GM19043 (cell line): Measurements from ENCODE around the gene ARSG.
A peak's percentile ranks its signal among the peaks of the same experiment; 100 is the strongest.
"Not testable (repeated sequence)": the region's sequence is repeated elsewhere in the genome, so short reads cannot be mapped to it uniquely, and the experiment has no call there.

Experiments used
- ATAC-seq: cut with Tn5 transposase; IDR thresholded peaks from one replicate; pipeline ENCODE4 v1.9.1; 2021; ENCODE audit warnings: low read depth; ENCODE audit not compliant: unreplicated experiment

ARSG gene

DNA sequence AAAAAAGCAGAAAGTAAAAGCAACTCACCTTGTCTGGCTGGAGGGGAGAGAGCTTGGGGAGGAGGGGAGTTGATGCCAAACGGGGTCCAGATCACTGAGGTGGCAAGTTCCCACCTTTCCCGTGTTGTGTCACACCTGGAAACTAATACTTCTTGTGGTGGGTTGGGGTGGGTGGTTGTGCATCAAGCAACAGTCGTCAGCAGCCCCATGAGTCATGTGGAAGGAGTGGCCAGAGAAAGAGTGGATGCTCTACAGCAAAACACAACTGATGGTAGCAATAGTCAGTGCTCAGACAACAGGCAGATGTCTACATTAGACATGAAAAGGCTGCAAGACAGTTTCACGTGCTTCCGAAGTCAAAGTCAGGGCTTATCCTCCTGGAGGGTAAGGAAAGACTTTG is 35.4 kb downstream of the ARSG start:
- ATAC-seq, result no peak

DNA sequence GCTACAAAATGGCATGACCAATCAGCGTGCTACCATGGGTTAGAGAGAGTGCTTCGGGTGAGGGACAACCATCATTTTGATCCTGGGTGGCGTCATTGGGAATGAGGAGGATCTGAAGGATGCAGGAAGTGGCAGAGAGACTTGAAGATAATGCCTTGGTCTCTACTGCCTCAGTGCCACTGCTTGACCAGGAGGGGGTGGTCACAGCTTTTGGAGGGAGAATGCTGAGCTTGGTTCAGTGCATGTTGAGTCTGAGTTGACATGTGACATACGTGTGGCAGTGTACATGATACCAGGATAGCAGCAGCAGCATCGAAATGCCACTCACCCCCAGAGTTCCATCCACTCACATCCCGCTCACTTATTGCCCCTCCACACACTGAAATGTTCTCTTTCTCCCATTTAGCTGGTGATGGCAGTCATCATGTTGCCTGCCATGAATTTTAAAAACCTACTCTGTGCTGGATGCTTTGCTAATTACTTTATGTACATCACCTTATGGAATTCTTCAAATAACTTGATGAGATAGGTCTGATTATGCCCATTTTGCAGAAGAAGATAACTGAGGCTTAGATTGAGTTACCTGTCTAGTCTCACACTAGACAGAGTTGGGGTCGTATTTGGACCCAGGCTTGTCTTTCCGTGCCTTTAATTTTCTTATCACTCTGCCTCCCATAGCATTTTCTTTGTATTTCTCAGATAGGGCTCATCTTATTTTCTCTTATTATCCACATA is 36.7 kb downstream of the ARSG start:
- no peak for ATAC-seq

DNA sequence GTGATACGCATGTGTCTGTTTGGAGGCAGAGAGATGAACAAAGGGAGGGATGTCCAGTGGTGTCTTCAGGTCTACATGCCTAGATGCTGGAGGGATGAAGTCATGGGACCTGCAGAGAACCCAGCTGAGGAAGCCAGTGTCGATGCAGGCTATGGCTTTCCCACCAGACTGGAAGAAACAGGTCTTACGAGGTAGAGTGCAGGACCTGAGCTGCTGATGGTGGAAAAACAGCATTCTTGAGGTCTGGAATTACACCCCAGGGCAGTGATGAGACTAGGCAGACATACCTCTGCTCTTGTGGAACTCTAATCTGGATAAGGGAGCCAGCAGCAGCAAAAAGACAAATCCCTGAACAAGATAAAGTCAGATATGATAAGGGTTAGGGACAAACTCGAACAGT is 37.4 kb downstream of the ARSG start:
- no peak for ATAC-seq

DNA sequence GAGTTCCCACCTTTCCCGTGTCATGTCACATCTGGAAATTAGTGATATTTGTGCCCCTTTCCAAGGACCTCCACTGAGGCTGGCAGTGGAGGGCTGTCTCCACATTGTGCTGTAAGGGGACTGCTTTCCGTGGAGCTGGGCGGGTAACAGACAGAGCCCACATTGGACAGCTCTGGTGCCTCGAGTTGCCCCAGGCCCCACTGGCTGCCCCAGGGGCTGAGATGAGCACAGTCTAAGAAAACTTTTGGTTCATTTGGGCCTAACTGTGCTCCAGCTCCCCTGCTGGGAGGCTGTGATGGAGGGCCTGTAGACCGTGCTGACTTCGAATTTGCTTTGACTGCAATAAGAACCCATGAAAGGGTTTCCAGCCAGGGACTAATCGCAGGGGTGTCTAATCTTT is 38.0 kb downstream of the ARSG start:
- ATAC-seq, result no peak

DNA sequence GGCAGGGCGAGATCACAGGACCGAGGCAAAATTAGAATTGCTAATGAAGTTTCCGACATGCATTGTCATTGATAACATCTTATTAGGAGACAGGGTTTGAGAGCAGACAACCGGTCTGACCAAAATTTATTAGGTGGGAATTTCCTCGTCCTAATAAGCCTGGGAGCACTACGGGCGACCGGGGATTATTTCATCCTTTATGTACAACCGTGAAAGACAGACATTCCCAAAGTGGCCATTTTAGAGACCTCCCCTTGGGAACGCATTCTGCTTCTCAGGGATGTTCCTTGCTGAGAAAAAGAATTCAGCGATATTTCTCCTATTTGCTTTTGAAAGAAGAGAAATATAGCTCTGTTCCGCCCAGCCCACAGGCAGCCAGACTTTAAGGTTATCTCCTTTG is 40.6 kb downstream of the ARSG start:
- ATAC-seq, result not testable (repeated sequence)

GRCh38 chr17:68334393-68334792 is 43.1 kb downstream of the ARSG start:
- ATAC-seq, result no peak

DNA sequence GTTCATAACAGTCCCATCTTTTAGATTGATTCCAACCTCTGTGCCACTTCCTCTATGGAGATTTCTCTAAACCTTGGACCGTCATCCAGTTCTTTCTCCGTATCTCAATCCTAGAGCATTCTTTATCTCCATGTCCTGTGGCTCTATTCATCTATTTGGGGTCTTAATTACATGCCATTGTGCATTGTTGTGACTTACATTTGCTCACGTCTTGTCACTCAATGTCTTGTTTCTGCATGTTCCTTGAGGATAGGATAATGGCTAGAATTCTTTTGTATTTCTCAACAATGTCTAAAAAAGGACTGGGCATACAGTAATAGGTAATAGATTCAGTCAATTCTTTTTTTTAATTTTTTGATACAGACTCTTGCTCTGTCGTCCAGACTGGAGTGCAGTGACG is 50.2 kb downstream of the ARSG start:
- ATAC-seq, result no peak

- no peak for ATAC-seq
Measured at GRCh38 chr17:68343976-68344375, 52.7 kb downstream of the ARSG start.

GRCh38 chr17:68344701-68345136 is 53.4 kb downstream of the ARSG start:
- ATAC-seq, result no peak

DNA sequence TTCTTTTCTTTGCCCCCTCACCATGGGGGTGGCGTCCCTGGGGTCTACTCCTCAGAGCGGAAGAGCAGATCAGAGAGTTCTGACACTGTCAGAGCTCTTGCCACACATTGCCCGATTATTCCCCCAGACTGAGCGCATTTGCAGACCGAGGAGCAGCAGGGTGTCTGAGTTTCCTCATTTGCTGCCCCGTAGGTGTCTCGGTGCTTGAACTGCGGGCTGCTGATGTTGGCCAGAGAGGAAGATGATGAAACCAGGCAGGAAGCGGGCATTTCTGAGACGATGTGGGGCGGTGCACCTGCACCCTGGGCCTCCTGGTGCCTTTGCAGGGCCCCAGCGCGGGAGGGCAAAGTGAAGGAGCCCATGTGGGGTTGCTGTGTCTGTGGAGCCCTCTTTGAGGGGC is 55.2 kb downstream of the ARSG start:
- peak; percentile 84 for ATAC-seq

GRCh38 chr17:68347380-68347779 is 56.1 kb downstream of the ARSG start:
- no peak for ATAC-seq

- no peak for ATAC-seq
Measured at GRCh38 chr17:68349157-68349556, 57.9 kb downstream of the ARSG start.

DNA sequence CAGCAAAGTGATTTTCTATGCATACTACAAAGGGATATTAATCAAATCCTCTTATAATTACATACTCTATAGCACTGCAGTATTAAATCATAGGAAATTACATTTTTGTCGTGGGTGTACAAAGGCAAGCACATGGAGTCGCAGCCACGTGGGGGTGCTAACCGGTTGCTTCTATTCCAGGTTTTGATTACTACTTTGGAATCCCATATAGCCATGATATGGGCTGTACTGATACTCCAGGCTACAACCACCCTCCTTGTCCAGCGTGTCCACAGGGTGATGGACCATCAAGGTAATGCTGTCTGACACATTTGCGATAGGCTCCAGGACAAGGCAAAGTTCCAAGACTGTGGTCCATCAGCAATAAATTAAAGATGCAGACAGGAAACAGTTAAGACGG is 60.1 kb downstream of the ARSG start:
- ATAC-seq, result no peak

GRCh38 chr17:68352041-68352440 is 60.7 kb downstream of the ARSG start:
- ATAC-seq, result no peak

- not testable (repeated sequence) for ATAC-seq
Measured at GRCh38 chr17:68352671-68353070, 61.4 kb downstream of the ARSG start.

GRCh38 chr17:68353111-68353521 is 61.8 kb downstream of the ARSG start:
- ATAC-seq, result no peak

DNA sequence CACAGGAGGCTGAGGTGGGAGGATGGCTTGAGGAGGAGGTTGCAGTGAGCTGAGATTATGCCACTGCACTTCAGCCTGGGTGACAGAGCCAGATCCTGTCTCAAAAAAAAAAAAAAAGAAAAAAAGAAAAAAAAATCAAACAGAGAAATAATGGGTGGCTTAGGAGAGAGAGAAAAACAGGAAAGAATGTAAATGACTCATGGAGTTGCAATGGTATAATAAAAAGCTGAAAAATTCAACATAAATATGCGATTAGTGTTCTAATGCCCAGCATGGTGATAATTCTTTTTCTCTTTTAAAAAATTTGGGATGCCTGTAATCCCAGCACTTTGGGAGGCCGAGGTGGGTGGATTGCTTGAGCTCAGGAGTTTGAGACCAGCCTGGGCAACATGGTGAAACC is 63.0 kb downstream of the ARSG start:
- not testable (repeated sequence) for ATAC-seq

DNA sequence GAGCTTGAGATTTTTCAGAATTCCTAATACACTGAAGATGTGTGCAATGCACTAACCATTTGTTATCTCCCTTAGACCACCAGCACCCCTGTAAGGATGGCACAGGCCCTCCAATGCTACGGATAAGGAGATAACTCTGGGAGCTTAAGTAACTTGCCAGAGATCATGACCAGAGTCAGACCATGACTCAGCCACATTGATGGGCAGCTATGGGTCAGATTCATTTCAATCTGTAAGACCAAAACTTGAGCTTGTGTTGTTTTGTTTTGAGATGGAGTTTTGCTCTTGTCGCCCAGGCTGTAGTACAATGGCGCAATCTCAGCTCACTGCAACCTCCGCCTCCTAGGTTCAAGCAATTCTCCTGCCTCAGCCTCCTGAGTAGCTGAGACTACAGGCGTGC is 63.8 kb downstream of the ARSG start:
- ATAC-seq, result not testable (repeated sequence)

- peak; percentile 91 for ATAC-seq
Measured at GRCh38 chr17:68356520-68356919, 65.2 kb downstream of the ARSG start.

DNA sequence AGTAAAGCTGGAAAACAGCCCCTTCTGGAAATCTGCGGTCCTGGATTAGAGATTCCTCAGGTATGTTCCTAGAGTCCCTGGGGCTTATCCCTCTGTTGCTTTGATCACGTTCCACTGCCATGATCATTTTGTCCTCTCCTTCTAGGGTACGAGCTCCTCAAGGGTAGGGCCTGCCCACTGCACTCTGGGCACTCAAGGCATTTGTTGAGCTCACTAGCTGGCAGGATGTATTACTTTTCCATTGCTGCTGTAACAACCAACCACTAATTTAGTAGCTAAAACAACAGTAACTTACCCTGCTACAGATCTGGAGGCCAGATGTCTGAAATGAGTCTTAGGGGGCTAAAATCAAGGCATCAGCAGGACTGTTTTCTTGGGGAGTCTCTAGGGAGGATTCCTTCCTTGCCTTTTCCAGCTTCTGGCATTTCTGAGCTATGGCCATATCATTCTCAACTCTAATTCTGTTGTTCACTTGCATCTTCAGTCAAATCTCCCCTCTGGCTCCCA is 65.7 kb downstream of the ARSG start:
- ATAC-seq, result no peak

DNA sequence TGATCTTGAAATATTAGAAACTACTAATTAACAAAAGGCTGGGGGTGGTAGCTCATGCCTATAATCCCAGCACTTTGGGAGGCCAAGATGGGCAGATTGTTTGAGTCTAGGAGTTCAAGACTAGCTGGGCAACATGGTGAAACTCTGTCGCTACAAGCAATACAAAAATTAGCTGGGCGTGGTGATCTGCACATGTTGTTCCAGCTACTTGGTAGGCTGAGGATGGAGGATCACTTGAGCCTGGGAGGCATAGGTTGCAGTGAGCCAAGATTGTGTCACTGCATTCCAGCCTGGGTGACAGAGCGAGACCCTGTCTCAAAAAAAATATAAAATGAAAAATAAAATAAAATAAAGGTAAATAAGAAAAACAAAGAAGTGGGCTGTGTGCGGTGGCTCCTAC is 66.6 kb downstream of the ARSG start:
- ATAC-seq, result no peak

DNA sequence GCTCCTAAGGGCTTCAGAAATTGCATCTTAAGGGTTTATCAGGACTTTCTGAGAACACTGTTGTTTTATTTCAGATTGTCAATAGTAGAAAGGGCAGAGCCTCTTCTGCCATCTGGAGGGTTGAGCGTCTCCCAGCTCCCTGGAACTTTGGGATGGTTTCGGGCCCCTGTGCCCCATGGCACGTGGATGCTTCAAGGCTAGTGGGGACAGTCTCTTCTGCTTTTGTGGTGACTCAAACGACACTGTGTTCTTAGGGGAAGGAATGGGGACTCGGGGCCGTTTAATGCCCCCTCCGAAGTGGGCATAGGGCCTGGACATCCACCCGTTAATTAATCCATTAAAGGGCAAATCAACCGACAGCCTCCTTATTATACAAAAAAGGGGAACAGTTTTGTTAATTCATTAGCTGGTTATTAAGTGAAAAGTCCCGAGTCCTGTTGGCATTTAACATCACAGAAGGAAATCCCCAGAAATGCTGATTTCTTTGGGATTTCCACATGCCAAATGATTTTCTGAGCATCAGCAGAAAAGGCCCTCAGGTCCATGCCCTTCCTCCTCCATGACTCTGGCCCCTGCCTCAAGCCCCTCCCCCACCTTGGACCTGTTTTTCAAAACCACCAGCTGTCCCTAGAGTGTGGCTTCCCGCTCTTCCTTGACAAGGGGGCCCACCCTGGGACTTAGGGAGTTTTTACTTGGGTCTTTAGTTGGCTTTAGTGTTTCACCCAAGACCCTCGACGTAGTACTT is 68.7 kb downstream of the ARSG start:
- ATAC-seq, result no peak
